IMR-90 (cell line): ENCODE results near the gene ITPR3. TPM values are rescaled to one million over a fixed set of nuclear protein-coding genes. Genes with fewer than 3 reads are reported as not detected.

ENCODE experiments used
- ATAC-seq: fragments of 200-7000 bp; cut with Tn5 transposase; 2 replicates; pipeline ENCODE4 v1.9.1; 2020; ENCODE audit warnings: low read depth, mild to moderate bottlenecking, moderate library complexity
- BruUV-seq: library from RNA; stranded (reverse); fragments of 400-500 nt; replicated peaks from 2 replicates; lab custom pipeline; 2021; lab: Mats Ljungman, UMichigan
- CTCF ChIA-PET: fragments of 300-600 bp; formaldehyde crosslinking; extraction: SDS; loops from one replicate; lab custom pipeline; 2021; ENCODE audit warnings: antibody characterized with exemption; lab: Yijun Ruan, JAX
- POLR2A ChIA-PET: fragments of 300-600 bp; sonication (Branson Sonifier 250); formaldehyde crosslinking; loops from one replicate; lab custom pipeline; 2022; ENCODE audit warnings: antibody characterized with exemption; ENCODE audit not compliant: unreplicated experiment; lab: Charles Lee
- DNase-seq: peaks from one replicate; pipeline ENCODE4 v3.0.0; 2013
- H2AFZ ChIP-seq: replicated peaks from 2 replicates; pipeline ENCODE3; 2013; ENCODE audit warnings: low read length, mild to moderate bottlenecking; ENCODE audit not compliant: poor library complexity
- H2AK5ac ChIP-seq: 2 replicates; pipeline ENCODE4 v1.6.1; 2013; ENCODE audit warnings: low read depth, low read length, inconsistent platforms
- H2AK9ac ChIP-seq: replicated peaks from 2 replicates; pipeline ENCODE3; 2013; ENCODE audit warnings: mild to moderate bottlenecking, low read depth, low read length, moderate library complexity; ENCODE audit not compliant: poor library complexity
- H2BK120ac ChIP-seq: 2 replicates; pipeline ENCODE4 v1.6.1; 2013; ENCODE audit warnings: low read depth, low read length, inconsistent platforms
- H2BK15ac ChIP-seq: 3 replicates; pipeline ENCODE4 v1.6.1; 2013; ENCODE audit warnings: low read depth, low read length, inconsistent platforms
- H2BK20ac ChIP-seq: 2 replicates; pipeline ENCODE4 v1.6.1; 2013; ENCODE audit warnings: low read depth, mild to moderate bottlenecking, inconsistent platforms, low read length, moderate library complexity
- H2BK5ac ChIP-seq: 2 replicates; pipeline ENCODE4 v1.6.1; 2013; ENCODE audit warnings: mild to moderate bottlenecking, low read depth, low read length, inconsistent platforms; ENCODE audit not compliant: poor library complexity, severe bottlenecking
- H3K14ac ChIP-seq: replicated peaks from 2 replicates; pipeline ENCODE4 v1.6.1; 2013; ENCODE audit warnings: low read depth, low read length, inconsistent platforms
- H3K18ac ChIP-seq: 2 replicates; pipeline ENCODE4 v1.6.1; 2013; ENCODE audit warnings: low read depth, low read length, control low read depth
- H3K23ac ChIP-seq: 2 replicates; pipeline ENCODE4 v1.6.1; 2013; ENCODE audit warnings: low read depth, low read length, inconsistent platforms
- H3K27ac ChIP-seq: 2 replicates; pipeline ENCODE4 v1.5.1; 2013; ENCODE audit warnings: mild to moderate bottlenecking, control low read depth, low read length; ENCODE audit not compliant: insufficient read depth
- H3K27me3 ChIP-seq: 2 replicates; pipeline ENCODE4 v1.6.1; 2013; ENCODE audit warnings: low read length; ENCODE audit not compliant: control insufficient read depth, insufficient read depth
- H3K36me3 ChIP-seq: 2 replicates; pipeline ENCODE4 v1.6.1; 2013; ENCODE audit warnings: low read length, mixed read lengths; ENCODE audit not compliant: control insufficient read depth, insufficient read depth
- H3K4ac ChIP-seq: 2 replicates; pipeline ENCODE4 v1.6.1; 2013; ENCODE audit warnings: low read depth, low read length, inconsistent platforms
- H3K4me1 ChIP-seq: 2 replicates; pipeline ENCODE4 v1.6.1; 2013; ENCODE audit warnings: low read length, mixed read lengths; ENCODE audit not compliant: control insufficient read depth, insufficient read depth
- H3K4me2 ChIP-seq: 2 replicates; pipeline ENCODE4 v1.6.1; 2013; ENCODE audit warnings: low read depth, mild to moderate bottlenecking, control low read depth, low read length, moderate library complexity
- H3K4me3 ChIP-seq: 2 replicates; pipeline ENCODE4 v1.5.1; 2013; ENCODE audit warnings: low read depth, mild to moderate bottlenecking, control low read depth, low read length, moderate library complexity; ENCODE audit not compliant: insufficient read depth
- H3K56ac ChIP-seq: 2 replicates; pipeline ENCODE4 v1.6.1; 2013; ENCODE audit warnings: low read length, inconsistent platforms; ENCODE audit not compliant: insufficient read depth; ENCODE audit errors: extremely low read depth
- H3K79me1 ChIP-seq, 2 experiments: 2 replicates each; pipeline ENCODE4 v1.6.1; 2013; ENCODE audit warnings: low read length in 2 of 2, inconsistent platforms in 1 of 2, low read depth in 1 of 2
- H3K9ac ChIP-seq: 2 replicates; pipeline ENCODE4 v1.6.1; 2013; ENCODE audit warnings: low read depth, low read length, control low read depth
- H3K9me1 ChIP-seq: 2 replicates; pipeline ENCODE4 v1.6.1; 2013; ENCODE audit warnings: low read length, inconsistent platforms; ENCODE audit not compliant: insufficient read depth
- H3K9me3 ChIP-seq: 2 replicates; pipeline ENCODE4 v1.6.1; 2013; ENCODE audit warnings: low read length; ENCODE audit not compliant: control insufficient read depth, insufficient read depth
- H4K20me1 ChIP-seq: 2 replicates; pipeline ENCODE4 v1.6.1; 2013; ENCODE audit warnings: low read length, inconsistent platforms; ENCODE audit not compliant: insufficient read depth
- H4K5ac ChIP-seq: 2 replicates; pipeline ENCODE4 v1.6.1; 2013; ENCODE audit warnings: mild to moderate bottlenecking, low read depth, low read length, control low read depth
- H4K8ac ChIP-seq, 2 experiments: 2 replicates each; pipeline ENCODE4 v1.6.1; 2013; ENCODE audit warnings: low read depth in 2 of 2, low read length in 2 of 2, control low read depth in 1 of 2, inconsistent platforms in 1 of 2
- H4K91ac ChIP-seq: 2 replicates; pipeline ENCODE4 v1.6.1; 2013; ENCODE audit warnings: low read depth, low read length, inconsistent platforms; ENCODE audit not compliant: insufficient read depth
- MAZ ChIP-seq: IDR thresholded peaks from 2 replicates; pipeline ENCODE4 v1.6.1; 2012; ENCODE audit warnings: low read depth, mild to moderate bottlenecking, low read length, improper control_type of control experiment, moderate library complexity, borderline replicate concordance
- POLR2A ChIP-seq: IDR thresholded peaks from 2 replicates; pipeline ENCODE4 v1.6.1; 2012; ENCODE audit warnings: mild to moderate bottlenecking, low read depth, low read length
- RAD21 ChIP-seq: IDR thresholded peaks from 2 replicates; pipeline ENCODE4 v1.6.1; 2012; ENCODE audit warnings: low read length, improper control_type of control experiment
- RCOR1 ChIP-seq: IDR thresholded peaks from 2 replicates; pipeline ENCODE4 v1.6.1; 2012; ENCODE audit warnings: mild to moderate bottlenecking, low read length, improper control_type of control experiment; ENCODE audit not compliant: insufficient replicate concordance
- USF2 ChIP-seq: fragments of 150-350 bp; IDR thresholded peaks from 2 replicates; pipeline ENCODE4 v1.6.1; 2017; ENCODE audit warnings: mild to moderate bottlenecking, antibody characterized with exemption, low read length, low read depth
- WGBS, 2 experiments: methylation state at CpG; one replicate each; pipeline versions ENCODE4 v1.1.5 to v1.1.7; 2013; ENCODE audit warnings: missing lambda C conversion rate in 2 of 2; ENCODE audit not compliant: insufficient read length in 1 of 2; ENCODE audit errors: extremely low coverage in 2 of 2; 5-methylcytosine and 5-hydroxymethylcytosine counted together
- dilution Hi-C: fragments of 300-500 bp; cut with HindIII; formaldehyde crosslinking; loops from one replicate; pipeline ENCODE4 v1.14.3; 2018; ENCODE audit warnings: low sequenced_read_pairs; ENCODE audit not compliant: unreplicated experiment
- in situ Hi-C: fragments of 300-500 bp; cut with MboI; formaldehyde crosslinking; loops from 3 replicates; pipeline ENCODE4 v1.14.3; 2019; ENCODE audit warnings: low sequenced_read_pairs, inconsistent platforms, mixed read lengths
- intact Hi-C: fragments of 100-400 bp; cut with micrococcal nuclease; formaldehyde crosslinking; loops from 2 replicates; pipeline ENCODE4 v1.10.0; 2022
- polyA plus RNA-seq, 3 experiments: library from polyadenylated mRNA; depleted of rRNA; stranded (reverse); fragments of >200 nt; gene quantifications; 2 replicates each; pipeline ENCODE4 v1.2.3, GENCODE V29; 2012; ENCODE audit warnings: low replicate concordance in 1 of 3
- total RNA-seq: library from RNA; depleted of rRNA; stranded (reverse); fragments of >200 nt; gene quantifications from 2 replicates; pipeline ENCODE4 v1.2.3, GENCODE V29; 2012

Gene ITPR3
- total and polyA plus RNA-seq, 2 of the 4 experiments (the other 2 are of a cell fraction), result 1.6 to 3.7 TPM

- no peak overlapping the region for H2BK120ac ChIP-seq
- no peak overlapping the region for H4K8ac ChIP-seq
- no peaks in the 10 kb centered on the region for H4K20me1 ChIP-seq
- H2AFZ ChIP-seq, result no peak overlapping the region
- no peak overlapping the region for H3K27ac ChIP-seq
- POLR2A ChIA-PET, result no interaction called here
- no peak overlapping the region for H2AK9ac ChIP-seq
- no peaks in the 10 kb centered on the region for H3K36me3 ChIP-seq
- no peak overlapping the region for H3K18ac ChIP-seq
- CTCF ChIA-PET, result no interaction called here
- BruUV-seq, result no TSS peak
- dilution Hi-C loops, result no loop called here
- ATAC-seq (no peak), DNase-seq (no peak)
- TF ChIP-seq RAD21, result no peak
- TF ChIP-seq RCOR1, result no peak
- TF ChIP-seq MAZ, result no peak
- TF ChIP-seq USF2, result no peak
- no peak for TF ChIP-seq POLR2A
- H4K91ac ChIP-seq, result no peak overlapping the region
- intact Hi-C loops, result no loop called here
- 92% methylated on average over 6 of the region's 16 CpGs; no CpG with 5 or more reads in 1 of the 2 experiments for WGBS, 2 experiments
- H3K4me3 ChIP-seq, result no peak overlapping the region
- H3K4me2 ChIP-seq, result no peak overlapping the region
- H2BK20ac ChIP-seq, result no peak overlapping the region
- H3K9ac ChIP-seq, result no peak overlapping the region
- H2BK15ac ChIP-seq, result no peak overlapping the region
- no peak overlapping the region for H3K23ac ChIP-seq
- H3K27me3 ChIP-seq, result no peaks in the 10 kb centered on the region; the same call in 1 of the 2 replicates
- no peak overlapping the region for H2AK5ac ChIP-seq
- H3K9me3 ChIP-seq, result no peaks in the 10 kb centered on the region
- H3K14ac ChIP-seq, result no peak overlapping the region
- H3K79me1 ChIP-seq, result no peaks in the 10 kb centered on the region
- in situ Hi-C loops, result no loop called here
- no peaks in the 10 kb centered on the region for H3K4me1 ChIP-seq
- H3K9me1 ChIP-seq, result no peaks in the 10 kb centered on the region
- H2BK5ac ChIP-seq, result no peak overlapping the region
- H3K56ac ChIP-seq, result no peak overlapping the region
- H3K4ac ChIP-seq, result no peak overlapping the region
- no peak overlapping the region for H4K5ac ChIP-seq
These were observed 42.8 kb downstream of the ITPR3 start for GRCh38 chr6:33663727-33664449.
